Ecto neural progenitor cell (in vitro differentiated cells): ENCODE results near the gene CAPN11.

Experiments
- DNase-seq: peaks from one replicate; pipeline ENCODE4 v3.0.0-alpha.2; 2018; ENCODE audit warnings: low spot score

Gene CAPN11

DNA sequence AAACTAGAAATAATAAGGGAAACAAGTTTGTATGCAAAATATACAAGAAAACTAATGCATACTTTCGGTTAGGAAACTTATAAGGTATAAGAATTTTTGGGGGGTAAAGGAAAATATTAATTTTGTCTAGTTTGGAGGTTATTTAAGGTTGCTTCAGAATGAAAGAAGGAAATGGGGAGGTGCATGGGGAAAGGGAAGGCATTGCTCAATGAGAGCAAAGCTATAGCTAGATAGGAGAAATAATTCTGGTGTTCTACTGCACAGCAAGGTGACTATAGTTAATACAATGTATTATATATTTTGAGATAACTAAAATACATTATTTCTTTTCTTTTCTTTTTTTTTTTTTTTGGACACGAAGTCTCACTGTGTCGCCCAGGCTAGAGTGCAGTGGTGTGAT is 52.7 kb downstream of the CAPN11 start:
- no peak for DNase-seq

DNA sequence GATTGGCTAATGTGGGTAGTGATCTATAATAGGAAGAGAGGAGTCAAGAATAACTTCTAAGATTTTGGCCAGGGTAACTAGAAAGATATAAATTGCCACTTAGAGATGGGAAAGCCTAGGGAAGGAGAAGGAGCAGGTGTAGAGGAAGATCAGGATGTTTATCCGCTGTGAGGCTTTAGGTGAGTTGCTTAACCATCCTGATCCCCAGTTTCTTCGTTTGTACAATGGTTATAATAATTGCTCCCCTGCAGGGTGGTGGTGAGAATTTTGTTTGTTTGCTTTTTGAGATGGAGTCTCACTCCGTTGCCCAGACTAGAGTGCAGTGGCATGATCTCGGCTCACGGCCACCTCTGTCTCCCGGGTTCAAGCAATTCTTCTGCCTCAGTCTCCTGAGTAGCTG is 55.7 kb downstream of the CAPN11 start:
- no peak for DNase-seq

DNA sequence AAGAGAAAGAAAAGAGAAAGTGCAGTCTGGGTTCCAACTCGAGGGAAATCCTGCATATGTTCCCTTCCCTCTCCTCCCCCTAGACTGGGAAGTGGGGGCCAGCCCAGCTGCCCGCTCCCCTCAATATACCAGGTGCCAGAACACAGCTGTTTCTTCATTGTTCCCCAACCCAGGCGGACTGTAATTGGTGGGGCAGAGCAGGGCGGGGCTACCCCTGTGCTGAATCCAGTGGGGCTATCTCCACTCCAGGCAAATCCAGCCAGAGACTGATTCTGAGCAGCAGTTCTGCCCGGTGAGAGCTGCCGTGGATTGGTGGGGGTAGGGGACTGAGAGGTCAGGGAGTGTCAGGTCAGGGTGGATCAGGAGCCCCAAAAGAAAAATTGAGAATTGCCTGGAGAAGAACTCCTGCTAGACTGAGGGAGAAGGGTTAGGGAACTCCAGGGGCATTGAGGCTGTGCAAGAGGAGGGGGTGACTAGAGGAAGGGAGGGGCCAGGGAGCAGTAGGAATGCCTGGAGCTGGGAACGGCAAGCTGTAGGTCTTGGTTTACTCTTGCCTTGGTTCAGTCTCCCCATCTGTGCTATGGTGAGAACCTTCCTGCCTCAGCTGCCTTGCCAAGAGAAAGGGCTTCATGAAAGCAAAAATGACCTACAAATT is 58.2 kb downstream of the CAPN11 start, which contains the start of gene MYMX:
Gene MYMX (plus strand): TSS at position 250 of the 655 bp plus-strand sequence. CDS start 546 bp downstream, outside the sequence.
- DNase-seq, result peak; percentile 77

GRCh38 chr6:44217332-44218143 is 58.9 kb downstream of the CAPN11 start:
- peak; percentile 71 for DNase-seq

- peak; percentile 95 for DNase-seq
Measured at GRCh38 chr6:44219053-44219814, 60.6 kb downstream of the CAPN11 start.

- no peak for DNase-seq
Measured at GRCh38 chr6:44219815-44220784, 61.5 kb downstream of the CAPN11 start.

- no peak for DNase-seq
Measured at GRCh38 chr6:44220913-44221290, 62.3 kb downstream of the CAPN11 start.

DNA sequence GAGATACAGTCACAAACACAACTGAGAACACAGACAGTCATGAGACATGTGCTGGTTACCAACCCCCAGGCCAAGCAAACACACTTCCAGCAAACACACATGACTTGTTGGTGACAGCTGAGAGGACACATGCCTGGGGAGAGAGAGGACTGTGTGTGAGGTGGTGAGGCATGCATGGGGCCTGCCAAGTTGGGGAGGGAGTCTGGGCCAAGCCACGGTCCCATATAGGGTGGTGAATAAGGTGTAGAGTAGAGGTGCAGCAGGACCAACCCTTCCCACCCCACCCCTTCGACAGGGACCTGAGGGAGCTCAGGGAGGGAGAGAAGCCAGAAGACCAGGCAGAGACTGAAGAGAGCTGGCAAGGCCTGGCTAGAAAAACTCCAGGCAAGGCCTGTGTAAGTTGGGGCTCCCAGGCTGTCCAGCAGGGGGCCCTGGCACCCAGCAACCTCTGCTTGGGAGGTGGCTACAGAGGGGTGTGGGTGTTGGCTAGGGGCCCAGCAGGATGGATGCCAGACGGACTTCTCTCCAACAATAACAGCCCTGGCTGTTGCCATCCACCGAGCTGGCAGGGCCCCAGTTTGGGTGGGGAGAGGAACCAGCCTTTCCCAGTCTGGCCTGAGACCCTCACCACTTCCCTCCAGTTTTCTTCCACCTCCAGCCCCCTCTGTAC is 62.8 kb downstream of the CAPN11 start:
- DNase-seq, result peak; percentile 80

DNA sequence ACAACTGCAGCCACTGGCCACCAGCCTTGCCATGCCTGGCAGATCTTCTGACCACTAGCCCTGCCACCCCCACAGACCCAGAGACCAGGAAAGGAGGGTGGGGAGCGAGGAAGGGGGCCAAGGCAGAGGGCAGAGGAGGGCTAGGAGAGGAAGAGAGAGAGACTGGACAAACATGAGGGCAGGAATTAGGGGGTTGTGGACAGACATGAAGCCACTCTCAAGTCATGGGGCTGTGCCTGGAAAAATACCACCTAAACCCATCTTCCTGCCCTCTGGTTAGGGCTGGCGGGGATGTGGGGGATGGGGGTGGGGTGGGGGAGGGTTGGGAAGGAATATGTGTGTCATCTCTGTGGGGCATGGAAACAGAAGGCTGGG is 63.3 kb downstream of the CAPN11 start:
- no peak for DNase-seq

GRCh38 chr6:44222486-44223318 is 64.1 kb downstream of the CAPN11 start:
- no peak for DNase-seq

DNA sequence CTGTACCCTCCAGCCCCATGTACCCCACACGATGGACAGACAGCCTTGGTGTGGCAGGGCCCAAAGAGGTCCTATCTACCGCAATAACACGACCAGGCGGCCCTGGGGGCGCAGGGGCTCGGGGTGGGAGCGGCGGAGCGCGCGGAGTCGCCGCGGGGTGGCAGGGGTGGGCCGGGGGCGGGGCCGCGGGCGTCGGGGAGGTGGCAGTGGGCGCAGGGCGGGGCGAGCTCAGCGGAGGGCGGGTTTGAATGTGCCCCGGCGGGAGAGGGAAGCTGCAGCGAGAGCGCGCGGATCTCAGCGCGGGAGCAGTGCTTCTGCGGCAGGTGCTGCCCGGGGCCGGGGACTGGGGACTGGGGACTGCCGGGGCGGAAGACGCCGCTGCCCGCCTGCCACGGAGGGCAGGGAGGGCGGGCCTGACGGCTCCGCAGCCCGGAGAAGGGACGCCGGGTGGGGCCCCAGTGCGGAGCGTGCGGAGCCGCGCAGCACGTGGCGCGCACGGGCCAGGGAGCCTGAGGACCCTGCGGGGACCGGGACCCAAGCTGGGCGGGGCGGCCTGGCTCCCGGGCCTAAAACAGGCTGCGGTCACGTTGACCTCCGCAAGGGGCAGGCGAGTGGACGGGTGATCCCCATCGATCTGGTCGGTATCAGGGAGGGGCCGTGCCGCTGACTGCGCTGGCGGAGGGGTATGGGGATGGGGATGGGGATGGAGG is 64.9 kb downstream of the CAPN11 start, which contains the start of gene SLC29A1:
Gene SLC29A1 (plus strand): TSS at position 277 of the 710 bp plus-strand sequence. CDS start 3,719 bp downstream, outside the sequence.
- peak; percentile 89 for DNase-seq

- DNase-seq, result no peak
Measured at GRCh38 chr6:44224029-44224964, 65.7 kb downstream of the CAPN11 start.

DNA sequence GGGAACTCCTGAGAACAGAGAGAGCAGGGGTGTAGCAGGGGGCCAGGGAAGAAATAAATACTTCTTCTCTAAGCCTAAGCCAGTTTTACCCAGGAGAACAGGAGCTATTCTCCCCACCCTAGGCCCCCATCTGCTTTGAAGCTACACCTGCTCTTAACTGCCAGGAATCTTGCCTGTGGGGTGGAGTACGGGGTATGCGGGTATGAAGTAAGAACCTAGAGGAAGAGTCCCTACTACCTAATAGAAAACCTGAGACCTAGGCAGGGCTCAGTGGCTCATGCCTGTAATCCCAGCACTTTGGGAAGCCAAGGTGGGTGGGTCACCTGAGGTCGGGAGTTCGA is 66.3 kb downstream of the CAPN11 start:
- DNase-seq, result no peak

DNA sequence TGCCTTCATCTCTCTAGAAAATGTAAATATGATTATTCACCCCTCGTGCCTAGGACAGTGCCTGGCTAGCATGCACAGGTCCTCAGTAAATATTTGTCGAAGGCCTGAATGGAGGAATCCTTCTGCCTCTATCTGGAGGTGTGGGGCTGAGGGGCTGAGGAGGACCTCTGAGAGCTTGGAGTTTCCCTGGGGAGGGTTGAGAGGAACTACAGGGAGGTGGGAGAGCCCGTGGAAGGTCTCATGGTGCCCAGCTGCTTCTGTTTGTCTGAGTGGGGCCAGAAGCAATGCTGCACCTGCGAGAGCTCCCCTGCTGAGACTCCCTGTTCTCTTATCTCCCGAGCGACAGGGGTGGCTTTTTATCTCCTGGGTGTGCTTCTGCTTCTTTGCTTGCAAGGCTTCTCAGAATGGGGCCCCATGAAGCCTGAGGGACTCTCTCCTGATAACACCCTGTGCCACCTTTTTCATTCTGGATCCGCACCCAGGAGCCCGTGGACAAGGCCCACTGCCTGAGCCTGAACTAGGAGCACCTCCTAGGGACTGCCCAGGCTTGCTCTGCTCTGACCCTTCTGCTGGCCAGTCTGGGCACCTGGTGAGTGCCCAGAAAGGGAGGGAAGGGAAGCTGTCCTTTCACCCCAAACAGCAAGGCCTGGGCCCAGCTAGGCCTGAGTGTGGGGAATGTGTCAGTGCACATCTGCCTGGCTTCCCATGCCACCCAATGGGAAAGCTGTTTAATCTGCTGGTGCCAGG is 67.1 kb downstream of the CAPN11 start:
- DNase-seq, result no peak

DNA sequence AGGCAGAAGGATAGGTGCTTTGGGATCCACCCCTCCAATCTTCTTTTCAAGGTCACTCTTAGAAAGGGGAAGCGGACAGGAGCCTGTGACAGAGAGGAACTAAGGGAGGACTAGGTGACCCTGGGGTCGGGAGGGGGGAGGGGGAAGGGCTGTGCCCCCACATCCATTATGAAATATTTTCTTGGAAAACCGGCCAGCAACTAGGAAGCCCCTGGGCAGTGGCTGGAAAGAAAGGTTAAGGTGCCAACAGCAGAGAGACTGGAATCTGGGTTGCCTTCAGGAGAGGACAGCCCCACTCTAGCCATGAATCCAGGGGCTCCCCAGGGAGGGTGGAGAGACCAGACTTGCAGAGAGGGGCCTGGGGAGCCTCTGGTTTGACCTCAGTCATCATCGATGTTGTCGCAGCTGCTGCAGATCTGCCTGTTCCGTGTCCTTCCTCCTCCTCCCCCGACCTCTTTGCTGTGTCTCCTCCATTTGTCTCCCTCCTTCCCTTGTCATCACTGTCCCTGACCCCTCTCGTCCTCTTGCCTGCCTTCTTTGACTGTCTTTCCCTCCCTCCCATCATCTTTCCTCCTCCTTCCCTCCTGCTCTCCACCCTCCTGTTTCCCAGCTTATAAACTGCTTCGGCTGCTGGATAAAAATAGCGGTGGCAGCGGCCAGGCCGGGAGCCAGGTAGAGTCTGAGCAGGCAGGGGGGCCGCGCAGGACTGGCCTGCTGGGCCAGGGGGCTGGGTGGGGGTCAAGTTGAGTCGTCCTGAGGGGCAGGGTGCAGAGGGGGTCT is 67.9 kb downstream of the CAPN11 start:
- DNase-seq, result no peak

DNA sequence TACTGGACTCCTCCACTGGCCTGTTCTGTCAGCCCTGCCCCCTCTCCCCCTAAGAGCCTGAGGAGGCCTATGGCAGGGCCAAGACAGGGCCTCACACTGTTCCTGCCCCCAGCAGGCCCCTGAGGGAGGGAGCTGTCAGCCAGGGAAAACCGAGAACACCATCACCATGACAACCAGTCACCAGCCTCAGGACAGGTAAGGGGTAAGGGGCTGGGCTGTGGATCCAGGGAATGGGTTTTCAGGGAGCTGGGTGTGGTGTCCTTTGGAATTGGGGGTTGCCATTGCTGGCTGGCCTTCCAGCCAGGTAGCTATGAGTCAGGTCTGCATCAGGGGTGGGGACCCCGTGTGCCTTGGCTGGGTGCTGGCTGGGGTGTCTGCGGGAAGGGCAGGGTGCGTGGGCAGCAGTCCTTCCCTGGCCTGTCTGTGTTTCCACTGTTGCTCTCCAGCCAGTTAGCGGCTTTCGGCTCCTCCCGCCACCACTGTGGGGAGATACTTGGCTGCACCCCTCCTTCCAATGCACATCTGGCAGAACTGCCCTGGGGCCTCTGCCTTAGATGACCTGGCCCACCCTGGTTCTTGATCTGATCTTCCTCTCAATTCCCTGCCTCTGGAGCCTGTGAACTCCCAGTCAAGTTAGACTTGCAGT is 68.7 kb downstream of the CAPN11 start:
- DNase-seq, result no peak
